Measurements from ENCODE around the gene TLE2.

DNA sequence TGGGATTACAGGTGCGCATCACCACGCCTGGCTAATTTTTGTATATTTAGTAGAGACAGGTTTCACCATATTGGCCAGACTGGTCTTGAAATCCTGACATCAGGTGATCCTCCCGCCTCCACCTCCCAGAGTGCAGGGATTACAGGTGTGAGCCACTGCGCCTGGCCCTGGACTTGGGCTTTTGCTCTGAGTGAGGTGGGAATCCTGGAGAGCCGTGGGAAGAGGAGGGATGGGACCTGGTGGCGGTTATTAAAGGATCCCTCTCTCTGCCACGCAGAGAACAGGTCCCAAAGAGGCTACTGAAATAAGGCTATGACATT lies 34.9 kb upstream of the TLE2 start:
- TF ChIP-seq, protein P1, sequence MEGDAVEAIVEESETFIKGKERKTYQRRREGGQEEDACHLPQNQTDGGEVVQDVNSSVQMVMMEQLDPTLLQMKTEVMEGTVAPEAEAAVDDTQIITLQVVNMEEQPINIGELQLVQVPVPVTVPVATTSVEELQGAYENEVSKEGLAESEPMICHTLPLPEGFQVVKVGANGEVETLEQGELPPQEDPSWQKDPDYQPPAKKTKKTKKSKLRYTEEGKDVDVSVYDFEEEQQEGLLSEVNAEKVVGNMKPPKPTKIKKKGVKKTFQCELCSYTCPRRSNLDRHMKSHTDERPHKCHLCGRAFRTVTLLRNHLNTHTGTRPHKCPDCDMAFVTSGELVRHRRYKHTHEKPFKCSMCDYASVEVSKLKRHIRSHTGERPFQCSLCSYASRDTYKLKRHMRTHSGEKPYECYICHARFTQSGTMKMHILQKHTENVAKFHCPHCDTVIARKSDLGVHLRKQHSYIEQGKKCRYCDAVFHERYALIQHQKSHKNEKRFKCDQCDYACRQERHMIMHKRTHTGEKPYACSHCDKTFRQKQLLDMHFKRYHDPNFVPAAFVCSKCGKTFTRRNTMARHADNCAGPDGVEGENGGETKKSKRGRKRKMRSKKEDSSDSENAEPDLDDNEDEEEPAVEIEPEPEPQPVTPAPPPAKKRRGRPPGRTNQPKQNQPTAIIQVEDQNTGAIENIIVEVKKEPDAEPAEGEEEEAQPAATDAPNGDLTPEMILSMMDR (IDR thresholded peaks at IDR 0.05 in 2 of 3, conservative IDR thresholded peaks at IDR 0.05 in 1 of 3; ENCODE audit: borderline replicate concordance in 1 of 3, insufficient read depth in 1 of 3, low read depth in 2 of 3, low read length in 2 of 3) = no peak
- TF ChIP-seq CBX3 (IDR thresholded peaks at IDR 0.05; ENCODE audit: low read depth) (no peak), SIN3A (IDR thresholded peaks at IDR 0.05; ENCODE audit: low read depth) (no peak), ZNF274 (IDR thresholded peaks at IDR 0.05; ENCODE audit: low read depth, low read length) (no peak), EZH2 (IDR thresholded peaks at IDR 0.05) (no peak), JUND (IDR thresholded peaks at IDR 0.05) (no peak), POLR2AphosphoS5 (IDR thresholded peaks at IDR 0.05; ENCODE audit: low read depth, low read length) (no peak), FOSL1 (IDR thresholded peaks at IDR 0.05; ENCODE audit: low read depth) (no peak), CEBPB (IDR thresholded peaks at IDR 0.05; ENCODE audit: low read depth) (no peak), RAD21 (IDR thresholded peaks at IDR 0.05; ENCODE audit: low read depth) (no peak), ELF1 (IDR thresholded peaks at IDR 0.05; ENCODE audit: borderline replicate concordance, low read depth) (no peak), POLR2A (IDR thresholded peaks at IDR 0.05; ENCODE audit: borderline replicate concordance, extremely low read depth, insufficient read depth, insufficient read length) (no peak), TCF7L2 (IDR thresholded peaks at IDR 0.05; ENCODE audit: borderline replicate concordance, extremely low read depth, insufficient read depth, insufficient read length) (no peak)
- TF ChIP-seq, protein P2, sequence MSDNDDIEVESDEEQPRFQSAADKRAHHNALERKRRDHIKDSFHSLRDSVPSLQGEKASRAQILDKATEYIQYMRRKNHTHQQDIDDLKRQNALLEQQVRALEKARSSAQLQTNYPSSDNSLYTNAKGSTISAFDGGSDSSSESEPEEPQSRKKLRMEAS (IDR thresholded peaks at IDR 0.05) = no peak

Data from HCT116 (cell line).